ENCODE results near the gene NFASC.

The NFASC gene

DNA sequence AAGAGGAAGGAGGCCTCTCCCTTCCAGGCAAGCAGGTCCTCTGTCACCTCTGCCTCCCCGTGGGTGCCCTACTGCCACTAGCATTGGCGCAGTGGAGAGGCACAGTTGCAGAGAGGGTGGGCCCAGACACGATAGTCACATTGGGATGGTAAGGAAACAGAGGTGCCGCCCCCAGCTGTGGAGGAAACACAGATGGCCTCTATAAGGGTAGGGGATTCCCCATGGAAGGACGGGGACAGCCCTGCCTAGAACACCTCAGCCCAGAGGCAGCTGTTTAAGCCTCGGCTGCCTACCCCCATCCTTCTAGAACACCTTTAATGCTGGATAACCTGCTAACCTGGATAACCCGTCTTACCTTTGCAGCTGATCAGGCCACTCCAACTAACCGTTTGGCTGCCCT is 106.7 kb downstream of the NFASC start:
- in situ Hi-C loops (cut with MboI; ENCODE audit: low sequenced_read_pairs): loop anchor here (25.0 kb wide), 1 partner anchor 285 kb away; no protein-coding TSS in a partner anchor

DNA sequence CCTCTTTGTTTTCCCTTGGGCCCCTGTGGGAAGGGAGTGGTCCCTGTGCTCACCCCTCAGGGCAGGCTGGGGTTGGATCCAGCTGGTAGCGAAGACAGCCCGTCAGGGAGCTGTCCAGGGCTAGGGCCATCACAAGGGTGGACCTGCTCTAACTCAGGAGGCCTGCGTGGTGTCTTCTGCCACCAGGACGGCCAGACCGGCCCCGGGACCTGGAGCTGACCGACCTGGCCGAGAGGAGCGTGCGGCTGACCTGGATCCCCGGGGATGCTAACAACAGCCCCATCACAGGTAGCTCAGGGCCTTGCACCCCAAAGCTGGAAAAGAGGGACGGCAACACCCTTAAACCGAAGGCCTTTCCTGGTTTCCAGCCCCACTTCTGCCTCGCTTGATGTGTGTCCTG is 108.1 kb downstream of the NFASC start:
- in situ Hi-C loops (cut with MboI; ENCODE audit: low sequenced_read_pairs): loop anchor here (25.0 kb wide), 1 partner anchor 284 kb away; no protein-coding TSS in a partner anchor

DNA sequence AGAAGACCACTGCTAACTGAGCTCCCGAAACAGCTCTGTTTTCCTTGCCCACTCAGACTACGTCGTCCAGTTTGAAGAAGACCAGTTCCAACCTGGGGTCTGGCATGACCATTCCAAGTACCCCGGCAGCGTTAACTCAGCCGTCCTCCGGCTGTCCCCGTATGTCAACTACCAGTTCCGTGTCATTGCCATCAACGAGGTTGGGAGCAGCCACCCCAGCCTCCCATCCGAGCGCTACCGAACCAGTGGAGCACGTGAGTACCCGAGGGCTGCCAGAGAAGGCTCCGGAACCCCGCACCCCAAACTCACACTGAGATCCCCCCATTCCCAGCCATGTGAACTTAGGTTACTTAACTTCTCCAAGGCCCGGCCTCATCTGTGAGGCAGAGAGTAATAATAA is 108.6 kb downstream of the NFASC start:
- in situ Hi-C loops (cut with MboI; ENCODE audit: low sequenced_read_pairs): loop anchor here (25.0 kb wide), 1 partner anchor 283 kb away; no protein-coding TSS in a partner anchor

DNA sequence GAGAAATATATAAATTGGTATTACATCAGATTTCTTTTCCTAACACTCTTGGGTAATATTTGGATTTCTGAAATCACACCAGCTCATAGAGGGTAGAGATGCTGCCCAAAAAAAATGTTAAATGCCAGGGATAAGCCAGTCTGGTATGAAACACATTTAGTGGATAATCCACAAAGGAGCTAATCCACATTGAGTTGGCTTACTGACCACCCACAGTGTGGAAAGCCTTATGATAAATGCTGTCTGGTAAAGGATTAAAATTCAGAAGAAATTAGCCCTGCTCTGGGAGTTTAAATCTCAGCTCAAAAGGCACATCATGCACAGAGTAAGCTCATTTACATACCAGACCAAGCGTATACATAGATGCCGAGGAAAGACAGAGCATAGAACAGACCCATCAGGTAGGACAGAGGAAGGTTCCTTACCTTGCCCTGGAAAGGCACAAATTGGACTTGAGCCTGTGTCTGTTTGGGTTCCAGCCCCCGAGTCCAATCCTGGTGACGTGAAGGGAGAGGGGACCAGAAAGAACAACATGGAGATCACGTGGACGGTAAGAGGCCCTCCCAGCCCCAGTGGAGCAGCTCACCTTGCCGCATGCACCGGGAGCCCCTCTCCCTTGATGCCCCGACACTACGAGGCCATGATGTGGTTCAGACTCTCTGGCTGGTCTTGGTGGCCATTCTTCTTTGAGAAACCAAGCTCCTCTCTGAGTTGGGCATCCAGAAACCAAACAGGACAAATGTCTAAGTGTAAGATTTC is 109.4 kb downstream of the NFASC start:
- in situ Hi-C loops (cut with MboI; ENCODE audit: low sequenced_read_pairs): loop anchor here (25.0 kb wide), 1 partner anchor 282 kb away; no protein-coding TSS in a partner anchor

DNA sequence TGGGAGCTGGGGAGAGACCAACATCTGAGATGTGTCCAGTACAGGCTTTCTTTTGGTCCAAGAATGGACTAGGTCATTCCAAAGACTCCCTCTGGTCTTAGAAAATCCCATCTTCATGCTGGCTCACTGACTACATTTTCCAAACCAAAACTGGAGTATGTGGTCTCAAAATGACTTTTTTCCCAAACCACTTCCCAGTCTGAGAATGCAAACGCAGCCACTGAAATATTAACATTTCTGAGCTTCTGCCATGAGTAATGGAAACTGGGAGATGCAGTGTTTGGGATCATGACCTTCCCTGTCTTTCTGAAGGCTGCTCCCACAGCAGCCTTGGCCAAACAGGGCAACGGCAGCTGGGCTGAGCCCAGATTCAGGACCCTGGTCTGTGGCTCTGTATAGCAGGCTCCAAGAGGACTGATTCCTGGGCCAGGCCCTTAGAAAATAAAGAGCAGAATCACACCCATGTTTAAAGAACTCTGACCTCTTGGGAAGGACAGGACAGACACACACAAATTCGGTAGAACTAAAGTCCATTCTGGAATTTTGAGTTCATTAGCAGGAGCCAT is 110.3 kb downstream of the NFASC start:
- in situ Hi-C loops (cut with MboI; ENCODE audit: low sequenced_read_pairs): loop anchor here (25.0 kb wide), 1 partner anchor 281 kb away; no protein-coding TSS in a partner anchor

DNA sequence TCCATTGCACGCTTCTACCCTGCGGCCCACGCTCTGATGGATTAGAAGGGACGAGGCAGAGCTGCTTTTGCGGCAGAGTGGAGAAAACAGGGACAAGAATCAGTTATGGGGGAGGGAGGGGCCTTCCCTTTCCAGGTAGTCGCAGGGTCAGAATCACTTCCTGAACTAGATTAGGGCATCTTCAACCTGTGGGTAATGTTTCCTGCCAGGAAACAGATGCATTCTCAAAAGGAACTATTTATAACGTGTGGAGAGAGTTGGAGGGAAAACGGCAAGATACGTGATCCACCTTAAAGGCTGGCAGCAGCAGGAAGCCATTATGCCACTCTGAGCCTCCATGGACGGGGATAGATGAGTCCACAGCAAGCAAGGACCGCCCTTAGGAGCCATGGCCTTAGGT is 112.5 kb downstream of the NFASC start:
- in situ Hi-C loops (cut with MboI; ENCODE audit: low sequenced_read_pairs): loop anchor here (25.0 kb wide), 1 partner anchor 279 kb away; no protein-coding TSS in a partner anchor

DNA sequence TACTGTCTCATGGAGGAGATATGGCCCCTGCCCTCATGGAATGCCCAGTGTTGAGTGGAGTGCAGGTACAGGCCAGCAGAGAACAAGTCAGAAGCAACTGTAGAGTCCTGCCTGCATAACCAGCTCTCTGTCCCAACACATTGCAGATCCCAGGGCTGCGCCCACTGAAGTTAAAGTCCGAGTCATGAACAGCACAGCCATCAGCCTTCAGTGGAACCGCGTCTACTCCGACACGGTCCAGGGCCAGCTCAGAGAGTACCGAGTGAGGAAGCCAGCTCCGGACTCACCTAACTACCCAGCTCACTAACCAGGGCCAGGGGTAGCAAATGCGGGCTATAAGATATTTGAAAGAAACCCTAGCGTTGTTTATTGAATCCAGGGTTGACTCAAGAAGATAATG is 113.2 kb downstream of the NFASC start:
- in situ Hi-C loops (cut with MboI; ENCODE audit: low sequenced_read_pairs): loop anchor here (25.0 kb wide), 1 partner anchor 278 kb away; no protein-coding TSS in a partner anchor

DNA sequence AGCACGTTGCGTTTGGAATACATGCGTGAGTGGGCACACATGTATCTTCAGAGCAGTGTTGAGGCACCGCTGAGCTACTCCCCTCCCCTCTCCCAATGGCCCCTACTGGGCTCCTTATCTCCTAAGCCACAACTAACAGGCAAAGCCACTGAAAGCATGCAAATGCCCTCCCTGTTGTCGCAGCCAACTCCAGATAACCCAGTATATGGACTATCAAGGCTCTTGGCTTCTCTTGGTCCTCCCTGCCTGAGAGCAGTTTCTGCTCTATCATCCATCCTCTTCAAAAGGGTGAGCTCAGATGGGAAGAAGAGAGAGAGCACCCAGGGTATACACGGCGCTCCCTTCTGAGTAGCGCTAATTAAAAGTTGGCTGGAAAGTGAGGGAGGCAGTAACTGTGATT is 113.8 kb downstream of the NFASC start:
- in situ Hi-C loops (cut with MboI; ENCODE audit: low sequenced_read_pairs): loop anchor here (25.0 kb wide), 1 partner anchor 278 kb away; no protein-coding TSS in a partner anchor

DNA sequence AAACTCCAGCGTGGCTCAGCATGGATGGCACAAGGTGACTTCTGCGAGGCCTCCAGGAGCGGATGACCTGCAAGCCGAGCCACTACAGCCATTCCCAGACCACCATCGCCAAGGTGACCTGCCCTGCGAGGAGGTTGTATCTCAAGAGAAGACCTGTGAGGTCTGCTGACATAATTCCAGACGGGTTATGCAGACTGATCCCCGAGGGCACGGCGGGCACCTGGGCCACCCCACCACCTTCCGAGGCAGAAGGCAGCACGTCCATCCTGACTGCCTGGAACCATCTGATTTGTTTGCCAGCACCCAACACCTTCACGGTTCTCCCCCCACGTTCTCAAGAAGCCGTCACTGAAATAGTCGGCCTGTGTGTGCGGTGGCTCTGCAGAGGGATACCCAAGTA is 115.5 kb downstream of the NFASC start:
- in situ Hi-C loops (cut with MboI; ENCODE audit: low sequenced_read_pairs): loop anchor here (25.0 kb wide), 1 partner anchor 276 kb away; no protein-coding TSS in a partner anchor

DNA sequence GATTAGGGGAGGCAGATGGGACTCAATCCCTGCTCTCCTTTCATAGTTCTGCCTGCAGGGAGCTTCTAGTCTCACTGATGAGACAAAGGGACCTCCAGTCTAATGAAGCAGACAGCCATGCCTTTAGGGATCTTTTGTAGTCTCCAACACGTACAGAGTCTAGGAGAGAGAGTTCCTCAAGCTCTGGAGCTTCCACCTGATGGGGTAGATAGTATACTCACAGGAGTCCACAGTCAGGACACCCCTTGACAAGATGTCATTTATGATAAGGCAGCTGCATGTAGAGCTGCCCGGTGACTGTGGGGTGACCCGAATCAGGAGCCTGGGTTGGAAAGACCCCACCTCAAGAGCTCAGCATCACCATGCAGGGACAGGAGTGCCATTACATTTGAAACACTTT is 117.0 kb downstream of the NFASC start:
- in situ Hi-C loops (cut with MboI; ENCODE audit: low sequenced_read_pairs): loop anchor here (25.0 kb wide), 1 partner anchor 275 kb away; no protein-coding TSS in a partner anchor

DNA sequence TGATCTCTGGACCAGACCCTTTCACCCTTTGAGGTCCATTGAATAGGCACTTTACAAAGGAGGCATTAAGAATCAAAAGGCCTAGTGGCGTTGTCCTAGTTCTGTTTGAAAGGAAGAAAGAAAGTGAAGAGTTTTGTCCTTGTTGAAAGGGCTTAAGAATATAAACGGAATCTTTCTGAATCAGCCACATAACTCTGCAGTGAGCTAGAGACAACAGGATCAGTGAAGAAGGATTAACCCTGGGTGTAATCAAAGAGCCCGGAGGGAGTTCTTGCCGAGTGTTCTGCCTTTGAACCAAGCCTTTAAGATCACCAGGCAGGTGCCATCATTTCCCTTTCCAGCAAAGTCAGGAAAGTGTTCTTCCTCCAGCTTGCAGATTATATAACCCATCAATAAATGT is 117.5 kb downstream of the NFASC start:
- in situ Hi-C loops (cut with MboI; ENCODE audit: low sequenced_read_pairs): loop anchor here (25.0 kb wide), 1 partner anchor 274 kb away; no protein-coding TSS in a partner anchor

DNA sequence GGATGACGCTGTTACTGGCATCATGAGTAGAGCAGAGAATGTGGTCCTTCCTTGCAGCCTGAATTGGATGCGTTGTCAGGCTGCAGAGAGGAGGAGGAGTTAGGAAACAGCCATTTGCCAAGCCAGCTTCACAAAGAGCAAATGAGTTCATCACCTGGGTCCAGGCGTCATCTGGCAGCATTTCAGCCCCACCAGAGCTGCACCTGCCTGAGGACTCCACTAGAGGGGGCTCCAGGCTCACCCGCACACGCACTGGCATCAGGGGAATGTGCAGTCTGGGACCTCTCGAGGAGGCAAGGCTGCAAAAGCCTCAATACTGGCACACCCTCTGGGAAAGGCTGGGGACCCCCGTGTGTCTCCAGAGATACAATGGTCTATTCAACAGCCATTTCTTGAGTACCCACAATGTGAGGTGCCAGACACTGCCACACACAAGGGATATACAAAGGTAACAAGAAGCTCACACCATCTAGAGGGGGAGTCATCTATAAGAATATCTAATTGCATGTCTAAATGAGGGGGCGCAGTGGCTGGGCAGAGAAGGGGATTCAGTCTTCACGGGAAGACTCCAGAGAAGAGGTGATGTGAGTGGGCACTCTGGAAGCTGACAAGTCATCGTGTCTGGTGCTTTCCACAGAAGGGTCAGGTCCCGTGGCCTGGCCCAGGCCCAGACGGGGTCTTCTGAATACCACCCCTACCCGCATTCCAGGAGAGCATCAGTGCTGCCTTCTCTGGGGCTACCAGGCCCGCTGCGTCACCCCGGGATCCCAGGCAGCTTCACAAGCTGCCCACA is 118.8 kb downstream of the NFASC start:
- in situ Hi-C loops (cut with MboI; ENCODE audit: low sequenced_read_pairs): loop anchor here (25.0 kb wide), 1 partner anchor 273 kb away; no protein-coding TSS in a partner anchor

DNA sequence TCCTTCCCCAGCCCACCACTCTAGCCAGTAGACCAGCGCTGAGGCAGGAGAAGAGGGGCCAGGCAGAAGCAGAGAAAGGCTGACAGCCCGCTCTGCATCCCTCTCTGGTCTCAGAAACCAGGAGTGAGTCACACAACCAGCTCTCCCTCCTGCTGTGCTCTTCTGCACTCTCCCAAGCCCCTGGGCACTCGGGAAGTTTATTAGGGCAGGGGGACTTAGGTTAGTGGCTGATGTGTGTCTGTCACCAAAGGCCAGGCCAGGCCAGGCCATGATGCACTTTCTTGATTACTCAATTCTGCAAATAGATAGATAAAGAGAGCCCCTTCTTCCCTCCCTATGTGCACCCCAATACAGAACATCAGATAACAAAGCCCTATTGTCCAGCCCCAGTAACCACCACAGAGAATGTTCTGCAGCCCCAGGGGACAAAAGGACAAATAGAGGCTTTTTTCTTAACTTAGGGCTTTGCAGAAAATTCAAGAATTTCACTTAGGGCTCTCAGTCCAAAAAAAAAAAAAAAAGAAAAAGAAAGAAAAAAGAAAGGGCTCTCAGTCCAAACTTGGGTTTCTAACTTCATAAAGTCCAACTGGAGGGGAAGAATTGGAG is 119.5 kb downstream of the NFASC start:
- in situ Hi-C loops (cut with MboI; ENCODE audit: low sequenced_read_pairs): loop anchor here (25.0 kb wide), 1 partner anchor 272 kb away; no protein-coding TSS in a partner anchor

DNA sequence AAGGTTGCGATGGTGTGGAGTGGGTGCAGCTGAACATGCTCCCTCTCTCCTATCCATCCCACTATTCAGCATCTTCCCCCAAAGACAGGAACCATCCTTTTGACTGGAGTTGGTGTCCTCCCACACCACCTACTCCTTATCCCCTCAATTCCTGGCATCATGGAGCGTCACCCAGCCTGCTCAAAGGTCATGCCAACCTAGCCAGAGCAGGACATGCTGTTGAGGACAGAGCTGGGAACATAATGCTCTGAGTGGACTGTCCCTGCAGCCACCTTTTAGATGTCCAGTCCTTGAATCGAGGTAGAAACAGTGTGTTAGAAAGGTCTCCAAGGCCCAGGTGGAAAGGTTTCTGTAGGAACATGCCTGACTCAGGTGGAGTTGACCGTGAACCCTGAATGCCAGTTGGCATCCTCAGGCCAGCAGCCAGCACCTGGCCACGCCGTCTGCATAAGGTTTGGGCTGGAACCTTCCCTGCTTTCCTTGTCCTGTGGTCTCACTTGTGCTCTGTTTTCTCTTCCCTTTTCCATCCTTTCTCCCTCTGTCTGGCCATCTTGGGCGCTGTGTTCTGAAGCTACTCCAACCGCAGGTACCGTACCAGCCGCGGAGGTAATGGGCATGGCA is 120.2 kb downstream of the NFASC start:
- in situ Hi-C loops (cut with MboI; ENCODE audit: low sequenced_read_pairs): loop anchor here (25.0 kb wide), 1 partner anchor 271 kb away; no protein-coding TSS in a partner anchor

DNA sequence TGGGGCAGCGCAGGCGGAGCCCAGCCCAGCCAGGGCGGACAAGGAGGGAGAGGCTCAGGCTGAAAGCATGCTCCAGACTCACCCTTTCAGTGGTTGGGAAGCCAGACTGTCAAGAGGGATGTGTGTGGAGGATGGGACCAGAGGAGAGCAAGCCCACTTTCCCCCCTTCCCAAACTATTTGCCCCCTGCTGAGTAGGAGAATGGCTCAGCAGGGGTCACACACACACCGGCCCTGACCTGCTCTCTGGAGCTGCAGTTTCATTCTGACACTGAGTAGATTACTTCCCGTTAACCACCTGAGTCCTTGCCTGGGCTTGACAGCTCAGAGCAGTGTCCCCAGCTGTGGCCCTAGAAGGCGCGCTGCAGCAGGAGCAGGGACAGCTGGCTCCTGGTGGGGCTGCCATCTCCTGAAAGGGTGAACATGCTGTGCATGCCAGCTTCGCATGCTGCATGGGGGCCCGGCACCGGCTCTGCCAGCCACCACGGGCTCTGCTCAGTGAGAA is 120.7 kb downstream of the NFASC start:
- in situ Hi-C loops (cut with MboI; ENCODE audit: low sequenced_read_pairs): loop anchor here (25.0 kb wide), 1 partner anchor 271 kb away; no protein-coding TSS in a partner anchor

DNA sequence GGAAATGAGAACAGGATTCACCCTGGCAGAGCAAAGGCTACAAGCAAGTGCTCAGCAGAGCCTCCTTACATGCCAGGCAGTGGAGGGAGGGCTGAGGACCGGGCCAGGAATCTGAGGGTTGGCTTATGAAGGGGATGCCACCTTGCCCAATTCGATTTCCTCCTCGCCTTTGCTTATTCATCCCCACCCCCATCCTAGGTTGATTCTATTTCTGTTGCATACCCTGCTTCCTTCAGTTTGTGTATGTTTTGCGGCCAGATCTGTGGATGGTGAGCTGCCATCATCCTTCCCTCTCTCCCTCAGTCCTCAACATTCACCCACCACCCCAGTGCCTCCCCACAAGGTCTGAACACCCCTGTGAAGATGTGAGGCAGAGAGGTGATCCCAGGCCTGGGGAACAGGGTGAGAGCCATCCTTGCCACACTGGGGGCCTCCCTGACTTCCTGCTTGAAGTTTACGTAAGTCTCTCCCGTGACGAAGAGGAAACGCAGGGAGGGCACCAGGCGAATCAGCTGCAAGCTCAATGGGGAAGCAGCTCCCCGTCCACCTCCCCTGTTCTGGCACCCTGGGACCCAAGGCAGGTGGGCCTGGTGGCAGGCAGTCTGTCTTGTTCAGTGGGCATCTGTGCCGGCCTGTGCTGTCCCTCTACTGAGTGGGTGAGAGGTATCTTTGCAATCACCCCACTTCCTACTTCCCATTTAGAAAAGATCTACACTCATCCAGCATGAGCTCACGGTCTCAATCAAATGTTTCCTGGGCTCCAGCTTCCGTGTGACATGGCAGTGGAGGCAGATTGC is 121.7 kb downstream of the NFASC start:
- in situ Hi-C loops (cut with MboI; ENCODE audit: low sequenced_read_pairs): loop anchor here (25.0 kb wide), 1 partner anchor 270 kb away; no protein-coding TSS in a partner anchor

DNA sequence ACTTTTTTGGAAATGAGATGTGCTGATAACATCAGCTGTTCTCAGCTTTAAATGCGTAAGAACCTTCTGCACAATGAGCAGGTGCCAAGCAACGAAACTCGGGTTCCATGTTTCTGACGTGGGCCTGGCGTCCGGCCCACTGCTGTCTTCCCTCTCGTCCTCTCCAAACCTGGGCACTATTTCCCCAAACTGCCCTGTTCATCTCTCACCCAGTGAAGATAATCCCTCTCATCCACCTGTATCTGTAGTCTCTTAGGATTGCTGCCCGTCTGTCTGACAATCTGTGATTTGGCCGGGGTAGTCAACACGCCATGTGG is 122.3 kb downstream of the NFASC start:
- in situ Hi-C loops (cut with MboI; ENCODE audit: low sequenced_read_pairs): loop anchor here (25.0 kb wide), 1 partner anchor 269 kb away; no protein-coding TSS in a partner anchor

DNA sequence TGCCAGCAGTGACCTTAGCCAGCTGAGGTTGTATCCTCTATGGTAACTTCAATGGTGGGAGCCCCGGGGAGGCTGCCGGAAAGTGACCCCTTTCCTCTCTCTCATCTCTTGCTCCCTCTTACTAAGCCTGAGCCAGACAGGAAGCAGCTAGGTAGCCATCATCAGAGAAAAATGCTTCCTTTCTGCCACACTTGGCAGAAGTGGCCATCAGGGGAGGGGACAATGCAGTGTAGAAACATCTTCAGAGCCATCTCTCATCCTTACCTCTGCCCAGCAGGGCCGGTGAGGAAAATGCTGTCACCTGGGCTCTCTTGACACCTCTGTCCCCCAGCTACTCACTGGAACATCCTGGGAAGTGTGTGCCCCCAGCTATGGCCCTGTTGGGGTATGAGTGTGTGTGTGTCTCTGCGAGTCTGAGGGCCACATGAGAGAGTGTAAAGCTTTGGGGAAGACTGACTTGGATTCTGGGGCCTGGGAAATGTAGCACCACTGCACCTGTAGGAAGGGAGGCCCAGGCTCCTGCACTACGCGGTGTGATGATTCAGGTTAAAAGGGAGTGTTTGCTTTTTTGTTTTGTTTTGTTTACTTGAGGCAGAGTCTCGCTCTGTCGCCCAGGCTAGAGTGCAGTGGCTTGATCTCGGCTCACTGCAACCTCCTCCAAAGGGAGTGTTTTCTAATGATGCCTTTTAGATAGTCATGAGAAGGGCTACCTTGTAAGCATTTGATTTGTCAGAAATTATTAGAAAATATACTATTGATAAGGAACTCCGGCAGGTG is 123.6 kb downstream of the NFASC start:
- in situ Hi-C loops (cut with MboI; ENCODE audit: low sequenced_read_pairs): loop anchor here (25.0 kb wide), 1 partner anchor 268 kb away; no protein-coding TSS in a partner anchor
